NCI-H524 (cell line): ENCODE data around the gene CST7.
"Not testable (repeated sequence)": the region's sequence is repeated elsewhere in the genome, so short reads cannot be mapped to it uniquely, and the experiment has no call there.

Experiments
- DNase-seq, 2 experiments: peaks; one replicate each; lab custom pipeline; 2025; lab: John Stamatoyannopoulos, UW

Gene CST7

DNA sequence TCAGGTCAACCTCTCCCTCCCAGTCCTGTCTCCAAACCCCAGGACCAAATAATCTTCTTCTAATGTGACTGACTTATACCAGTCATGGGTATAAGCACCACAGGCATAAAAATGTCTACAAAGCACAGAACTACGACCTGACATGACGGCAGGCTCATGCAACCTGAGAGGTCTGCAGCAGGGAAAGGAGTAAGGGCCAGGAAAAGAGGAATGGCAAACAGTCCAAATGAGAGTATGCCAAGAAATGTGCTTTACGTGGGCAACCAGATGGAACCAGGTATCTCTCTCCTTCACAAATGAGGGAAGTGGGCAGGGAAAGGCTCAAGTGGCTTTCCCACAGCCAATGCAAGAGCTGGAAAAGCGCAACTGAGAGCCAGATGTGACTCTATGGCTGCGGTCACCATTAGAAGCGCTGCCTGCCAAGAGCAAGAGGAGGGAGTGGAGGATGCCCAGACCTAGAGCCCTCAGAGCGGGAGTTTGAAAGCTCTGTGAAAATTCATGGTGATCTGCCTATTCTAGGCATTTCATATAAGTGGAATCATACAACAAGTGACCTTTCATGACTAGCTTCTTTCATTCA is 37.5 kb downstream of the CST7 start:
- DNase-seq, result peak in 1 of 2 experiments; percentile 18

DNA sequence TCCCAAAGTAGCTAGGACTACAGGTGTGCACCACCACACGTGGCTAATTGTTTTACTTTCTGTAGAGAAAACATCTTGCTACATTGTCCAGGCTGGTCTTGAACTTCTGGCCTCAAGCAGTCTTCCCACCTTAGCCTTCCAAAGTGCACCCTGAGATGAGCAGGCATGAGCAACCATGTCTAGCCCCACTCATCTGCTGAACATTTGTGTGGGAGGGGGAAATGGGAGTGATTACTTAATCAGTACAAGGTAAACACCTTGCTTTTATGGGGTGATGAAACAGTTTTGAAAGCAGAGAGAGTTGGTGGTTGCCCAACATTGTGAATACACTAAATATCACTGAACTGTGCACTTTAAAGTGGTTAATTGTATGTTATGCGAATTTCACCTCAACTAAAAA is 38.2 kb downstream of the CST7 start:
- no peak for DNase-seq

DNA sequence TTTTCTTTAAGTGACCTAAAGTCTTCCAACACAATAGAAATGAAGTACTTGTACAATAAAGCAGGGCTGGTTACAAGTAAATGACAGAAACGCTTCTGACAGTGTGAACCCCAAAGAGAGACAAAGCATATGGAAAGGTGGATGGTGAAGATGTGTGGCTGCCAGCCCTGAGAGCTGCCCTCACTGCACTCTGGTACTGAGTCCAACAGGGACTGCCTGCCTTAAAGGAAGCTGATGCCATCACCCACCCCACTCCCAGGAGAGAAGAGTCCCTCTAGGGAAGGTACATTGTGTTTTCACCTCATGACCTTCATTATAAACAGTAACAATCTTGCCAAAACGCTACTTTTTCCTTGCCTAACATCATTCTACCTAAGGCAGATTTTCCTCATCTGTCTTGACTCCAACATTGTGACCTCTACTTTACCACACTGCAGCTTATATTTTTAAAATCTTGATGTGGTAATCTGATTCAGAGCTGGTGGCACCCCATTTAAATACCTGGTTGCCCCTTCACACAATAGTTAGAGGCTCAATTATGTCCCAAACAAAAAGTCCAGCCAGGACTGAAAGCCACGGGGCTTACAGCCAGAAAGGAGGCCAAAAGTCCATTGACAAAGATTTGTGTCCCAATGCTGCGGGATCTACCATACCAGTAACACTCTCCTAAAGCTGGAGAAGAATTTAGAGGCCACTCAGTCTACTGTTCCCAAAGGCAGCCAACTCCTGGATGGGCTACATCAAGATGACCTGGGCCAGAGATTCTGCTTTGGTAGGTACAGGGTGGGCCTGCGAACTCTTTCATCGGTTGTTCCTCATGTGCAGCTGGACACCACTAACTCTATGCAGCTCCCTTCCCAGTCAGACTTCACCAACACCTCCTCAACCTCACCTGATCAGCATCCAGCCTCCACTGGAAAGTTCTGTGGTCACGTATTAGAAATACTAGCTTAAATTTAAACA is 39.1 kb downstream of the CST7 start:
- DNase-seq, result no peak

DNA sequence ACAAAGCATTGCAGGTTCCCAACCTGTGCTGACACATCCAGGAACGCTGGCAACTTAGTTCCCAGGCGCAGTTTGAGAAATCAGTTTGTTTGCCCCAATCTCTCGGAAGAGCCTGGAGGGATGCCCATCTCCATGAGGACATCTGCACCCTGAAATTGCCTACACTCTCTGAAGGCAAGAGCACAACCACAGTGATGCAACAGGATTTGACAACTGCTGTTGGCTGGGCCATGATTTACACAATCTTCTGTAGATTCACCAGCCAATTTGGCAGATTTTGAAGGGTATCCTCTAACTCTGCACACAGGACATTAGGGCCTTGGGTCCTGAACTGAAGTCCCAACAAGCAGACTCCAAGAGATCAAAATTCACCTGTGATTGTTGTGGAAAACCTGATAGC is 40.1 kb downstream of the CST7 start:
- DNase-seq, result no peak

DNA sequence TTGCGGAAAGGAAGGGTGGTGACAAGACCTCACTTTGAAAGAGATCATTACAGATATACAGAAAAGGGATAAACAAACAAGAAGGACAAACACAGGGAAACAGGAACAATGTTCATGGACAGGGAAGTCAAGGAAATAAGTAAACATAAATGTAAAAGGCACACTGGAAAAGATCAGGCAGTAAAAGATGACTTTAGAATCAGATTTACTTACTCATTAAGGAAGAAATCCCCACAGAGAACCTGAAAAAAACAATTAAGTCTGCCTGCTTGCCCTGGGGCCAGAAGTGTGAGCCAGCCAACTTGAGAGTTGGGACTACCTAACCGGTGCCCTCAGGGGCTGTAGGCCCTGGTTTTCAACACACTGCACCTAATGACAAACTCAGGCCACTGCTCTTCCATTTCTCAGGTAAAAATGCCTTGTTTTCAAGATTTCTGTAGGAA is 41.8 kb downstream of the CST7 start:
- DNase-seq, result no peak

DNA sequence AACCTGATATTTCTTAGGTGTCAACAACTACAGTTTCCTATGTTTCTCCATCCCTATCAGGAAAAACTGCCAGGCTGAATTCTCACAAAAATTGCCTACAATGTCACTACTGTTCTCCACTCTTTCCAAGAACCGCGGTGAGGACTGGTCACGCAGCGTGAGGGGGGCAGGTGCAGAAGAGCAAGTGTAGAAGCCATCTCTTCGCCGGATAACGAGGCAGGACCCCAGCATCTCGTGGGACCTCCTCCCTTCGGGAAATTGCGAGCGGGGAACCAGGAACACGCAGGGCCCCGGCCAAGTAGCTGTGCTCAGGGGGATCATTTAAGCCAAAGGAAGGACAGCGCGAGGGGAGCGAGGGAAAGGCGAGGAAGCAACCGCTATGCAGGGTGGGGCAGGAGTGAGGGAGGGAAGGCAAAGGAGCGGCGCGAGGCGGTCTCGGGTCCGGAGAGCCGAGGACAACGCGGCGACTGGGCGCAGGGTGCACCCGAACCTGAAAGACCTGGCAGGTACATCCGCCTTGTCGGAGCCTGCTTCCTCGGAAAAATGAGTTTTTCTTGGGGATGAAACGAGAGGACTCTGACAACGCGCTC is 42.9 kb downstream of the CST7 start:
- DNase-seq, result peak in 1 of 2 experiments; percentile 43

DNA sequence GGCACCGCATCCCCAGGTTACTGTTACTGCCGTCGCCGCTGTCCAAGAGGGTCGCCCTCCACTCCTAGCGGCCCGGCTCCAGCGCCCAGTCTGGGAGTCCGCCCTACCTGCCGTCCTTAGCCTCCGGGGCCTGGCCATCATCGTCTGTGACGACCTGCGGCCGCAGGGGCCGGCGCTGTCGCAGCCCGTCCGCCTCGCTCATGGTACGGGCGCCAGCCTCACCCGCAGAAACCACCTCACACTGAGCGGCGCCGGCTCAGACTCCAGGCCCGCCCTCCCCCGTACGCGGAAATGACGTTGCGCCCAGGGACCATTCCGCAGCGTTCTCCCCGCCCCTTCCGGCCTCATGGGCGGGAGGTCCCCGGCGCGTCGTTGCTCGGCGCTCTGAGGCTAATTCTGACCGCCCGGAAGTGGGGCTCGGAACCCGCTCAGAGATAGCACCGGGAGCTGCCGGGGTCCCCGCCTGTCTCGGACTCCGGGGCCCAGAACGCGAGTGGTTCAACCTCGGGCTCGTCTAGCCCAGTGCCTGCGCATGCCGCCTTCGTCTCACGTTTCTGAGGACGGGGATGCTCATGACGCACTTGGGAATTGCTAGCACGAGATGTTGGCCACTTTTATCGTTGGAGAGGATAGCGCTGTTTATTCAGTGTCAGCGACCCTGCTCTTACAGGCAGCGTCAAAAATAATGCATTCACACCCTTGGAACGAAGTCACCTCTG is 43.6 kb downstream of the CST7 start, which contains the start of gene APMAP:
TSS of gene APMAP (minus strand) at position 265 of the 719 bp plus-strand sequence. CDS start at position 202, 63 bp downstream.
- peak; percentile 90 to 93 for DNase-seq

DNA sequence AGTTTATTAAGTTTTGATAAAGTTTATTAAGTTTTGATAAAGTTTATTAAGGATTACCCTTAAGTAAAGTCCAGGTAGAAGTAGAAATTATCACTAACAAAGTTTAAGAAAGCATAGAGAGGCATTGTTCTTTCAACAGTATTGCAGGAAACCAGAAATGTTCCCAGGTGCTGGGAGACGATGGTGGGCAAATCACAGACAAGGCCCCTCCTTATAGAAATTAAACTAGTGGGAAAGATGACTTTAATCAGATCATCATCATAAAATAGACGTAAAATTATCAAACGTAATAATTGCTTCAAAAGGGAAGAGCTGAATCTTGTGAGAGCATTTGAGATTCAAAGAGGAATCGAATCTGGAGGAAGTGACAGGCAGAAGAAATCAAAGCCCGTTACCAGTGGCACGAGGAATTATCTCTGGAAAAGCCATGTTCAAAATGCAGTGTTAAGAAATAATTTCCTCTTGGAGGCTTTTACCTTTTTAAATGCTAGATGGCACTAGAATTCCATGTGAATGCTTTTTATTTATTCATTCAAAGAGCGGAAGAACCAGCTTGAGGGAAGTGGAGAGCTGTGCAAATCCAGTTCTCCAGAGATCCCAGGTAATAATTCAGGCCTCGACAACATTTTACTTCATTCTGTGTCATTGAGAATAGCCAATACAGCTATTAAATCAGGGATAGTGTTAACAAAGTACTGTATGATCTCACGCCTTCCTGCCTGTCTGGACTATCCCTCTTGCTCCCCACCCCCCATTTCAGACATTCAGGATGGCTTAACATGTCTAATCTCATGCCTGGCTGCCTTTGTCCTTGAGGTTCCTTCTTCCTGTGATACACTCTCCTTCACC is 44.5 kb downstream of the CST7 start:
- DNase-seq, result peak in 1 of 2 experiments; percentile 73

DNA sequence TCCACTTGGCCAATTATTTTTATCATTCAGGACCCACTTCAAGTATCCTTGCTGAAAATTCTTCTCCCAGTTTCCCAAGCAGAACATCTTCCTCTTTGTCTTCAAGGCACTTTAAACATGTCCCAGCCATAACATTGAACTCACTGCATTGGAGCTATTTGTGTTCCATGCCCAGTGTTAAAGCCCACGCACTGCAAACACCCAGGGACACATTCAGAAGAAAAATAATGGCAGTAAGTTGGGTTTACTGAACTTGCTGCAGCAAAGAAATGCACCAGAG is 45.1 kb downstream of the CST7 start:
- DNase-seq, result no peak

DNA sequence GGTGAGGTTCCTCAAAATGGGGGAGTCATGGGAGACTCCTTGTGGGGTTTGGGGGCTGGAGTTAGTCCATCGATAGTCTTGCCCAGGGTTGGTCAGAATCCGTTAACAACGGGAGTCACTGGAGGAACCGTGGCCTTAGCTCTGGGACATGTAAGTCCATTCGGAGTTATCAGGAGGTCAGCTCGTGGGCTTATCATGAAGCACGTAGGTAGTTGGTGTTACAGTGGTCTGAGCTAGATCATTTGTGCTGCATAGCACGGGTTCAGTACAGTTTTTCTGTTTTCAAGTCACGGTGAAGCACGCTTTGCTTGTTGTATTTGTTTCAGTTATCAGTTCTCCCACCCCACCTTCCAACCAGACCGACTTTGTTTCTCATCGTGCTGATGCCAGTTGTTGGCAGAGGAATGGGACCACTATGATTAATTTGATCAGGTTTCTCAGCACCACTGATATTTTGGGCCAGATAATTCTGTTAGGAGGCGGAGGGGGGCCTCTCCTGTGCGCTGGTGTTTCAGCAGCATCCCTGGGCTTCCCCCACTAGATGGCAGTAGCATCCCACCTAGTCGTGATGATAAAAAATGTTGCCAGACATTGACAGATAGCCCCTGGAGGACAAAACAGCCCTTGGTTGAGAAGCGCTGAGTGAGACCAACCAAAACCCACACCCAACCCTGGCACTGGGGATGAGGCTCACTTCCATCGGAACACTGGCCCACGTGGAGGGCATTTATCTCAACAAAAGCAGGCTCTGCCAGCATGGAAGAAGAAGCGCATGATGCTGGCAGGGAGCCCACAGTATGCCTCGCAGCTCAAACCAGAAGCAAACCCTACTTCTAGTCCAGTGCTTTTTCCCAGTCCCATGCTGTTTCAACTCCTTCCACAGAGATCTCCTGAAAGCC is 45.6 kb downstream of the CST7 start:
- peak; percentile 56 to 82 for DNase-seq

DNA sequence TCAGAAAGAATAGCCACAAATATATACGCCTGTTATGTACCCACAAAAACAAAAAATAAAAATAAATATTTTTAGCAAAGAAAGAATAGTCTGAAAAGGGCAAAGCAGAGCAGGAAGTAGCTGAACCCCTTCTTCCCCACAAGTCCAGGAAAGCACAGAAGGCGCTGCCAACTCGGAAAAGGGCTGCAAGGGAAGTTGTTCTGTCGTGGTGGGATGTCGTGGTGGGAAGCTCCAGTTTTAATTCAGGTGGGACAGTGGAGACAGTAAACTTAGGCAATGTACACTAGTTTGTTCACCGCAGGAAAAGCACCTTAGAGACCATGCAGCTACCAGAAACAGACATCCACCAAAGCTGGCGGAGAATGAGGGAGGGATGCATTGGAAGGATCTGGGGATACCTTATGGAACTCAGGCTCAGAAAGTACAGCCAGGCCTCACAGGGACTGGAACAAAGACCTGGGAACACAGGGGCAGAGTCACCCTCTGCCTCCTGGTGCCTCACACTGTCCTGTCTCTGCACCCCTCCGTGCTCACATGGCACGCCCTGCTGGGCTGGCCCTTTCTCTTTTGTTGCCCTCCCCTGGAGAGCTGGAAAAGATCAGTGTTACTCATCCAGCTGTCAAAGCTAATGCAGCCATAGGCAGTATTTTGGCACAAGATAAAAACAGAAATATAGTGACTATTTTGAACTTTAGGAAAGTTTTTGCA is 46.8 kb downstream of the CST7 start:
- peak in 1 of 2 experiments; percentile 23 for DNase-seq

DNA sequence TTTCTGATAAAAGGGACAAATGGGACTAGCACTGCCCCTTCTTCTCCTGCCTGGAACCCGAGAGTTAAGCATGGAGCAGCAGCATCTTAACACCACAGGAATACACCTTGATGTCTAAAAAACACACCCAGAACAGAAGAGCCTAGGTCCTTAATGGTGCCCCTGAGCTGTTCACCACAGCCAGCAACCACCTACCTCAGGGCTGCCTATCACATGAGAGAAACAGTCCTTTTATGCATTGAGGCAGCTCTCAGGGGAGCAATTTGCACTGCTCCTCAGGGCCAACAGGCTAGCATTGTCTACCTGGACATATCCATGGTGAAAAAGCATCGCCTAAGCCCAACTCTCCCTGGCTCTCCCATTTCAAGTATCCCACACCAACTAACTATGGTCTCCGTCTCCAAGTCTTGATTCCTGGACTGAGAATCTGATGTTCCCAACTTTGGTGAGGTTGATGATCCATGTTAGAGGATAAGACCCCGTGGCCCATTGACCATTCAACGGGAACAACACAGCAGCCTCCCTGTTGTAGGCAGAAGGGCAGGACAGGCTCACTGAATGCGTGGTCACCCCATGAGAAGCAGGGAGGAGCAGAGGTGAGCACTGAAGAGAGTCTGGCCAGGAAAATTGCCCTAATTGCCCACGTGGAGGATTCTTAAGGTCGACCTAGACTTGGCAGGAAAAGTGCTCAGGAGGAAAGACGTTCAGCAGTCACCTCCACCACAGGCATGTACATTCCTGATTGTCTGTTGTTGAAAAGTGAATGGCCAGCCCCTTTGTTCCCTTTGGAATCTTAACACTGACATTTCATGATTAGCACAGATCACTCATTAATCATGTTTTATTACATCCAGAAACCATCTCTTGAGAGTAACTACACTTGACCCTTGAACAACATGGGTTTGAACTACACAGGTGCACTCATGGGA is 47.6 kb downstream of the CST7 start:
- DNase-seq, result no peak

DNA sequence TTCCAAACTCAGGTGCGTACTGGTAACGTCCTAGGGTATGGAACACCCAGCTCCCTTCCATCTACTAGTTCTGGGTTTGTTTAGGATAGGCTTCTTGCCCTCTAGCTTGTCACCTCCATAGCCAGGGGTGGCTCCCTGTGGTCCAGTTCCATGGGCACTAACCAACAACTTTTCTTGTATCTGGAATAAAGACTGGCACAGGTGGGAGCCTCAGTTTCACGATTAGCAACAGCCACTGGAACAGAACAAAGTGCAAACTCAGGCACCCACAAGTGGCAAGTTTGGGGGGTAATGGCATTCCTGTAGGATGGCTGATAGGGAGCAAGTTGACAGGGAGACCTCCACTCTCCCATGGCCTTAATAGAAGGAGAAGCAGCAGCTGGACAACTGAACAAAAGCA is 49.1 kb downstream of the CST7 start:
- DNase-seq, result no peak

DNA sequence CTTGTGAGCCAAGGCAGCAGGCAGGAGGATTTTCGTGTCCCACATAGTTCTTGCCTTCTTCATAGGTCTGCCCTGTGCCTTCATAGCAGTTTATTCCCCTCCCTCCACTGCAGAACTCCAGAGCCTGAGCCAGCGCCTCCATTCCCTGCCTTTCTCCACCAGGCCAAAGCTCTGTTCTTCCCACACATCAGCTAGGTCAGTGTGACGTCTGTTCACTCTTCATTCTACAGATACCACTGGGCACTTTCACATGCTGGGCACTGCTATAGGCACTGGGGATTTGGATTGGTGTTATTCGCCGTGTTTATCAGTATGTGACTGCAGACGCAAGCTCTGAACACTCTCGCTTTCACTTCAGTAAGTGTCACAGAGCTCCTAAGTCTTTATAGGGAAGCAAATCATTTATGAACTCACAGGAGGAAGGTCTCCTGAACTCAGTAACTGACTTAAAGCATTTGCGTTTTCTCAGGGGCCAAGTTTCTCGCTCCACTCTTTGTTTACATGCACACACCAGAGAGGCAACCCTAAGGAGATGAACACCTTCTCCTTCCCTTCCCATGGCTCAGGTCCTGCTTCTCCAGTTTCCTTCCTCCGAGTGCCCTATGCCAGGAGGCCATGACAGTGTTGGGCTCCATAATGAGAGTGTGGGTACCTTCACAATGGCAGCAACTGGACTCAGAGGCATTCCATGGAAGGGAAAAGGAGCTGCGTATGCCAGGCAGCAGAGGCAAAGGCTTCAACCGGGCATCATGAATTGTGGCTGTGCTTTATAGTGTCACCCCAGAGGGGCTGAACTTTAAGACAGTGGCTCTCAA is 49.8 kb downstream of the CST7 start:
- no peak for DNase-seq

DNA sequence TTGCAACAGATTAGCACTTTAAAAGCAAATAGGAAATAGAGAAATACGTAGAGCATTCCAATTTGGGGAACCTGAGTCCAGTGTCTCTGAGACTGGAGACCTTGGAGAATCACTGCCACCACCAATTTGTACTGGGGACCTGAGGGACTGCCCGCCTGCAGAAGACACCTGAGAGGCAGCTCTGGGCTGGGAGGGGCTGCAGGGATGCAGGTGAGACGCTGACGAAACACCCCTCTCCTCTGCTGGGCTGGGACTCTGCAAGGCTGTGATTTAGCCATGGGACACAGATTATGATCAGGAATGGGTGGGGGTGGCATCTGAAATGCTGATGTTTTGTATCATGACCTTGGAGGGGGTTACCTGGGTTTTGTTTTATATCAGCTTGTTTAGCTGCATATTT is 50.5 kb downstream of the CST7 start:
- no peak for DNase-seq

DNA sequence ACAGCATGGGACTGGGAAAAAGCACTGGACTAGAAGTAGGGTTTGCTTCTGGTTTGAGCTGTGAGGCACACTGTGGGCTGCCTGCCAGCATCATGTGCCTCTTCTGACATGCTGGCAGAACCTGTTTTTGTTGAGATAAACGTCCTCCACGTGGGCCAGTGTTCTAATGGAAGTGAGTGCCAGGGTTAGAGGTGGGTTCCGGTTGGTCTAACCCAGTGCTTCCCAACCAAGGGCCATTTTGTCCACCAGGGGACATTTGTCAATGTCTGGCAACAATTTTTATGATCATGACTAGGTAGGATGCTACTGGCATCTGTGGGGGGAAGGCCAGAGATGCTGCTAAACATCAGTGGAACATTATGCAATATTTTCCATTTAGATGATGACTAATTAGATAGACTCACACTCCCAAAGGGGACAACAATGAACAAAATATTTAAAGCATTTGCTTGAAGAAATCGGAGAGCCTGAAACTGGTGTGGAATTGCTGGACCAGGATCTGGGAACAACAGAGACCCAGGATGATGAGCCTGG is 51.3 kb downstream of the CST7 start:
- DNase-seq, result no peak

DNA sequence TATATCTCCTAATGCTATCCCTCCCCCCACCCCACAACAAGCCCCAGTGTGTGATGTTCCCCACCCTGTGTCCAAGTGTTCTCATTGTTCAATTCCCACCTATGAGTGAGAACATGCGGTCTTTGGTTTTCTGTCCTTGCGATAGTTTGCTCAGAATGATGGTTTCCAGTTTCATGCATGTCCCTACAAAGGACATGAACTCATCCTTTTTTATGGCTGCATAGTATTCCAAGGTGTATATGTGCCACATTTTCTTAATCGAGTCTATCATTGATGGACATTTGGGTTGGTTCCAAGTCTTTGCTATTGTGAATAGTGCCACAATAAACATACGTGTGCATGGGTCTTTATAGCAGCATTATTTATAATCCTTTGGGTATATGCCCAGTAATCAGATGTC is 52.3 kb downstream of the CST7 start:
- not testable (repeated sequence) for DNase-seq
